Measurements from ENCODE around the gene ADAM22. TPM values are rescaled to one million over a fixed set of nuclear protein-coding genes. Genes with fewer than 3 reads are reported as not detected.

The ADAM22 gene
- total and polyA plus RNA-seq, 2 experiments from 2014 or later: 1.6 to 9.8 TPM

DNA sequence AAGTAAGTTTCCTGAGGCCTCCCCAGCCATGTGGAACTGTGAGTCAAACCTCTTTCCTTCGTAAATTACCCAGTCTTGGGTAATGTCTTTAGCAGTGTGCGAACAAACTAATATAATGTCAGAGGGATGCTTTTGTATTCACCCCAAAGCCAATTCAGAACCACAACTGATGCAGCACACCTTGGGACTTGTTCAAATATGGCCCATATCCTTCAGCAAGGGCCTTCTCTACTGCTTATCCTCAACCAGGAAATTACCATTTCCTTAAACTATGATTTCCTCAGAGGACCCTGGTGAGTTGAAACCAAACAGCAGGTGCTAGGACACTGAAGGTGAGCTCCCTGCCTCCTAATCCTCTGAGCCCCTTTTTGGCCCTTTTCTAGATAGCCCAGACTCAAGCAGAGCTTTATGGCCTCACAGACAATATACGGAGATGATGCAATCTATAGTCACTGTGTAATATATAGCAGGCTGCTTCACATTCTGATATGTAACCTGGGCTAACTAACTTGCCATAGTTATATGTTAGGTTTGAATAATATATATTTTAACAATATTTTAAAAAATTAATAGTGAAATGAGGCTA lies 270.6 kb downstream of the ADAM22 start:
- no peak overlapping the region for H2AFZ ChIP-seq
- H3K36me3 ChIP-seq (replicated peaks; ENCODE audit: insufficient read depth, low read depth): no peaks in the 10 kb centered on the region
- no peaks in the 10 kb centered on the region for H3K79me2 ChIP-seq
- no peak overlapping the region for H3K4me3 ChIP-seq
- H3K27me3 ChIP-seq: no peaks in the 10 kb centered on the region
- TF ChIP-seq CTCF (IDR thresholded peaks at IDR 0.05; ENCODE audit: poor library complexity) (no peak), EZH2phosphoT487 (IDR thresholded peaks at IDR 0.05; ENCODE audit: low read depth, severe bottlenecking, unreplicated experiment) (no peak)
- DNase-seq (ENCODE audit: low spot score): no peak
- 95% methylated on average over 3 of the region's 3 CpGs for WGBS (ENCODE audit: low lambda C conversion rate, missing lambda C conversion rate)
- H3K4me2 ChIP-seq: no peak overlapping the region
- H3K9me2 ChIP-seq (replicated peaks; ENCODE audit: insufficient read depth): no peaks in the 10 kb centered on the region
- H4K20me1 ChIP-seq (ENCODE audit: insufficient read depth, poor library complexity, severe bottlenecking): no peaks in the 10 kb centered on the region
- H3K9me3 ChIP-seq (ENCODE audit: low read depth): no peaks in the 10 kb centered on the region
- no peak overlapping the region for H3K27ac ChIP-seq
- H3K4me1 ChIP-seq (ENCODE audit: insufficient read depth): no peaks in the 10 kb centered on the region

DNA sequence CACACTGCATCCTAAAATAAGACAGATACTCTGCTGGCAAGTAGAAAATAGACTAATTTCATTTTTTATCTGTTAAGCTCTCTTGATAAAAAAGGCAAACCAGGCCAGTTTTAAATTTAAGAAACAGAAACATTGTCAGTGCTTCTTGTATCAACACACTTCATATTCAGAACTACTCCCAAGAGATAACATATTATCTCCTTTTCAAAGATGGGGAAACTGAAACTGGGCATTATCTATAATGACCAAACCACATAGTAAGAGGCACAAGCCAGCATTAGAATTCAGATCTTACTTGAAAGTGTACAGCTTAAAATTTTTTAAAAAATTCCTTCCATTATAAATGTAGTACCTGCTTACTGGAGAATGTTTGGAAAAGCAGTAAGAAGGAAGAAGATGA lies 271.1 kb downstream of the ADAM22 start:
- Histone ChIP-seq H3K4me2 (no peak overlapping the region), H3K4me1 (ENCODE audit: insufficient read depth) (no peaks in the 10 kb centered on the region), H3K9me2 (replicated peaks; ENCODE audit: insufficient read depth) (no peaks in the 10 kb centered on the region), H3K79me2 (no peaks in the 10 kb centered on the region), H3K9me3 (ENCODE audit: low read depth) (no peaks in the 10 kb centered on the region), H2AFZ (no peak overlapping the region), H3K36me3 (replicated peaks; ENCODE audit: insufficient read depth, low read depth) (no peaks in the 10 kb centered on the region), H3K27me3 (no peaks in the 10 kb centered on the region), H3K4me3 (no peak overlapping the region), H4K20me1 (ENCODE audit: insufficient read depth, poor library complexity, severe bottlenecking) (no peaks in the 10 kb centered on the region), H3K27ac (no peak overlapping the region)
- no peak for DNase-seq (ENCODE audit: low spot score)
- no peak for TF ChIP-seq EZH2phosphoT487 (IDR thresholded peaks at IDR 0.05; ENCODE audit: low read depth, severe bottlenecking, unreplicated experiment)
- TF ChIP-seq EZH2 (IDR thresholded peaks at IDR 0.05; ENCODE audit: borderline replicate concordance): no peak
- no peak for TF ChIP-seq CTCF (IDR thresholded peaks at IDR 0.05; ENCODE audit: poor library complexity)

GRCh38 chr7:88206254-88206653 lies 272.2 kb downstream of the ADAM22 start:
- no peak overlapping the region for H3K4me3 ChIP-seq
- H3K4me2 ChIP-seq: no peak overlapping the region
- DNase-seq (ENCODE audit: low spot score): no peak
- no peak overlapping the region for H2AFZ ChIP-seq
- H3K9me3 ChIP-seq (ENCODE audit: low read depth): no peaks in the 10 kb centered on the region
- WGBS (ENCODE audit: low lambda C conversion rate, missing lambda C conversion rate): 77% methylated on average over 4 of the region's 4 CpGs
- H3K9me2 ChIP-seq (replicated peaks; ENCODE audit: insufficient read depth): no peaks in the 10 kb centered on the region
- no peak for TF ChIP-seq CTCF (IDR thresholded peaks at IDR 0.05; ENCODE audit: poor library complexity)
- TF ChIP-seq EZH2phosphoT487 (IDR thresholded peaks at IDR 0.05; ENCODE audit: low read depth, severe bottlenecking, unreplicated experiment): no peak
- no peak for TF ChIP-seq EZH2 (IDR thresholded peaks at IDR 0.05; ENCODE audit: borderline replicate concordance)
- H4K20me1 ChIP-seq (ENCODE audit: insufficient read depth, poor library complexity, severe bottlenecking): no peaks in the 10 kb centered on the region
- H3K36me3 ChIP-seq (replicated peaks; ENCODE audit: insufficient read depth, low read depth): no peaks in the 10 kb centered on the region
- H3K79me2 ChIP-seq: no peaks in the 10 kb centered on the region
- H3K27me3 ChIP-seq: no peaks in the 10 kb centered on the region
- no peak overlapping the region for H3K27ac ChIP-seq
- H3K4me1 ChIP-seq (ENCODE audit: insufficient read depth): no peaks in the 10 kb centered on the region

DNA sequence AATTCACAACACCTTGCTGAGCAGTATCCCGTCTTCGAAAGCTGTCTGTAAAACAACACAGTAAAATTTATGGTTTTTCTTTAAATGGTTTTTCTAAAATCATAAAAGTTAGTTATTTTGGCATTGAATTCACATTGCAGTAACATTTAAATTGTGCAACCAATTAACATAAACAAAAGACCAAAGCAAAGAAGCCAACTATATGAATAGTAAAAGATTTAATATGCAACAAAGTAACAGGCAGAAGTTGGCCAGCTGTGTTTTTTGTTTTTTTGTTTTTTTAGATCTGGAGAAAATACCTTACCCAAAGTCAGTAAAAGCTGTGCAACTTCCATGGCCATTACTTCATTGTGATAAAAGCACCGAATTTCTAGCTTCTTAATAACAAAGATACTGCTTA lies 274.5 kb downstream of the ADAM22 start:
- no peaks in the 10 kb centered on the region for H4K20me1 ChIP-seq (ENCODE audit: insufficient read depth, poor library complexity, severe bottlenecking)
- WGBS (ENCODE audit: low lambda C conversion rate, missing lambda C conversion rate): 94% methylated on average over 3 of the region's 3 CpGs
- no peak for DNase-seq (ENCODE audit: low spot score)
- no peaks in the 10 kb centered on the region for H3K9me3 ChIP-seq (ENCODE audit: low read depth)
- no peaks in the 10 kb centered on the region for H3K27me3 ChIP-seq
- H3K4me1 ChIP-seq (ENCODE audit: insufficient read depth): no peaks in the 10 kb centered on the region
- no peak overlapping the region for H3K27ac ChIP-seq
- H3K79me2 ChIP-seq: peaks cover 4% of the 10 kb centered on the region
- no peak overlapping the region for H3K4me2 ChIP-seq
- no peaks in the 10 kb centered on the region for H3K36me3 ChIP-seq (replicated peaks; ENCODE audit: insufficient read depth, low read depth)
- H3K4me3 ChIP-seq: no peak overlapping the region
- no peak for TF ChIP-seq EZH2 (IDR thresholded peaks at IDR 0.05; ENCODE audit: borderline replicate concordance)
- TF ChIP-seq EZH2phosphoT487 (IDR thresholded peaks at IDR 0.05; ENCODE audit: low read depth, severe bottlenecking, unreplicated experiment): no peak
- no peaks in the 10 kb centered on the region for H3K9me2 ChIP-seq (replicated peaks; ENCODE audit: insufficient read depth)
- H2AFZ ChIP-seq: no peak overlapping the region

All from hepatocyte (in vitro differentiated cells).